Neural progenitor cell (in vitro differentiated cells): ENCODE data around the gene TEKT3. TPM values are rescaled to one million over a fixed set of nuclear protein-coding genes. Genes with fewer than 3 reads are reported as not detected.
A peak's percentile ranks its signal among the peaks of the same experiment; 100 is the strongest.

Experiments
- DNase-seq: peaks from one replicate; pipeline ENCODE4 v3.0.0-alpha.2; 2016; ENCODE audit warnings: low spot score
- H2AFZ ChIP-seq: fragments of 200-600 bp; sonication (generic); replicated peaks from 2 replicates; pipeline ENCODE4 v1.6.1; 2016; ENCODE audit warnings: antibody characterized with exemption
- H3F3A ChIP-seq: fragments of 200-600 bp; sonication (generic); 2 replicates; pipeline ENCODE4 v1.6.1; 2016; ENCODE audit warnings: antibody characterized with exemption, low read depth
- H3K27ac ChIP-seq: fragments of 200-600 bp; sonication (generic); 2 replicates; pipeline ENCODE4 v1.5.1; 2016; ENCODE audit warnings: mild to moderate bottlenecking
- H3K27me3 ChIP-seq: fragments of 200-600 bp; sonication (generic); 2 replicates; pipeline ENCODE4 v1.6.1; 2016; ENCODE audit warnings: mild to moderate bottlenecking, moderate library complexity
- H3K36me3 ChIP-seq: fragments of 200-600 bp; sonication (generic); 2 replicates; pipeline ENCODE4 v1.5.1; 2016
- H3K4me1 ChIP-seq: fragments of 200-600 bp; sonication (generic); 2 replicates; pipeline ENCODE4 v1.6.1; 2016; ENCODE audit warnings: mixed run types
- H3K4me2 ChIP-seq: fragments of 200-600 bp; sonication (generic); 2 replicates; pipeline ENCODE4 v1.6.1; 2016
- H3K4me3 ChIP-seq: fragments of 200-600 bp; sonication (generic); 2 replicates; pipeline ENCODE4 v1.5.1; 2016
- H3K79me2 ChIP-seq: fragments of 200-600 bp; sonication (generic); 2 replicates; pipeline ENCODE4 v1.6.1; 2016; ENCODE audit warnings: low read depth
- H3K9ac ChIP-seq: fragments of 200-600 bp; sonication (generic); 2 replicates; pipeline ENCODE4 v1.6.1; 2016
- H3K9me3 ChIP-seq: fragments of 200-600 bp; sonication (generic); 2 replicates; pipeline ENCODE4 v1.5.1; 2016; ENCODE audit warnings: low read depth
- H4K20me1 ChIP-seq: fragments of 200-600 bp; sonication (generic); 2 replicates; pipeline ENCODE4 v1.6.1; 2016; ENCODE audit warnings: low read depth
- H3K27ac Mint-ChIP-seq: 3 replicates; pipeline ENCODE4 v1.8.0; 2021; ENCODE audit warnings: mixed read lengths
- H3K27me3 Mint-ChIP-seq: 2 replicates; pipeline ENCODE4 v1.8.0; 2022; ENCODE audit warnings: low read depth, mild to moderate bottlenecking, inconsistent platforms, moderate library complexity, mixed read lengths; ENCODE audit not compliant: insufficient read depth
- H3K36me3 Mint-ChIP-seq: 3 replicates; pipeline ENCODE4 v1.8.0; 2021; ENCODE audit warnings: mixed read lengths
- H3K4me1 Mint-ChIP-seq: 3 replicates; pipeline ENCODE4 v1.8.0; 2021; ENCODE audit warnings: mixed read lengths
- H3K4me3 Mint-ChIP-seq: 3 replicates; pipeline ENCODE4 v1.8.0; 2021; ENCODE audit warnings: mild to moderate bottlenecking, moderate library complexity, mixed read lengths
- H3K9me3 Mint-ChIP-seq: 3 replicates; pipeline ENCODE4 v1.8.0; 2020; ENCODE audit warnings: mixed read lengths
- CTCF ChIP-seq: fragments of 200-600 bp; sonication (generic); IDR thresholded peaks from 2 replicates; pipeline ENCODE4 v1.5.1; 2017; ENCODE audit warnings: antibody characterized with exemption, mild to moderate bottlenecking
- EZH2 ChIP-seq: fragments of 200-600 bp; sonication (generic); IDR thresholded peaks from 2 replicates; pipeline ENCODE4 v1.6.1; 2017; ENCODE audit warnings: antibody characterized with exemption, mild to moderate bottlenecking, moderate library complexity
- EZH2phosphoT487 ChIP-seq: fragments of 200-600 bp; sonication (generic); IDR thresholded peaks from 2 replicates; pipeline ENCODE4 v1.6.1; 2017; ENCODE audit warnings: antibody characterized with exemption
- total RNA-seq: library from RNA; depleted of rRNA; stranded (reverse); fragments of >200 nt; gene quantifications from 2 replicates; pipeline ENCODE4 v1.2.3, GENCODE V29; 2015; ENCODE audit warnings: low replicate concordance

The TEKT3 gene
- total RNA-seq, 1 donor from 2014 or later, result 0.97 TPM

- Mint-ChIP-seq H3K27ac (no peak overlapping the region), H3K4me1 (no peaks in the 10 kb centered on the region), H3K27me3 (peaks cover 4% of the 10 kb centered on the region), H3K36me3 (no peaks in the 10 kb centered on the region), H3K4me3 (no peak overlapping the region), H3K9me3 (peaks cover 3% of the 10 kb centered on the region)
- H3K9me3 ChIP-seq, result no peaks in the 10 kb centered on the region
- no peak overlapping the region for H3K27ac ChIP-seq
- peaks cover 12% of the 10 kb centered on the region for H3K27me3 ChIP-seq
- H3K36me3 ChIP-seq, result no peaks in the 10 kb centered on the region
- H3K9ac ChIP-seq, result no peak overlapping the region
- H4K20me1 ChIP-seq, result no peaks in the 10 kb centered on the region
- no peaks in the 10 kb centered on the region for H3F3A ChIP-seq
- no peaks in the 10 kb centered on the region for H3K79me2 ChIP-seq
- no peak for DNase-seq
- H3K4me1 ChIP-seq, result no peaks in the 10 kb centered on the region
- H3K4me2 ChIP-seq, result no peak overlapping the region
- no peak overlapping the region for H2AFZ ChIP-seq
- H3K4me3 ChIP-seq, result no peak overlapping the region
- no peak for TF ChIP-seq EZH2
- TF ChIP-seq EZH2phosphoT487, result no peak
- TF ChIP-seq CTCF, result no peak
Measured at GRCh38 chr17:15335446-15335845, 6.0 kb downstream of the TEKT3 start.

GRCh38 chr17:15334266-15334665 lies 7.1 kb downstream of the TEKT3 start:
- no peaks in the 10 kb centered on the region for H3K27me3 Mint-ChIP-seq
- TF ChIP-seq EZH2phosphoT487 (no peak), EZH2 (no peak), CTCF (no peak)
- no peak overlapping the region for H3K27ac Mint-ChIP-seq

DNA sequence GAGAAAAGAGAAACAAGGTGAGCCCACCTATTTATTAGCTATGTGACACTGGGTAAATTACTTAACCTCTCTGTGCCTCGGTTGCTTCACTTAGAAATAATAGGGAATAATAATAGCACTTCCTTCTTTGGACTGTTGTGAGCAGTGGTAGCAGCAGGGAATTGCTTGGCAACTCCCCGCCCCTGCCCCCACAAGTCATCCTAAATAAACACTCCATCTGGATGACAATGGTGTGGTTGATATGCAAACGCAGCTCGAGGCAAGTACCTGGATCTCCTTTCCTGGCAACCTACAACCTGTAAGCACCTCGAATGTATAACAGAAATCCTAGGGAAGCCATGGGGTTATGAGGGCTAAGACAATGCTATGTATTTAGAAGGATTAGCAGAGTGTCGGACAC lies 9.1 kb downstream of the TEKT3 start:
- no peaks in the 10 kb centered on the region for H4K20me1 ChIP-seq
- H3K27ac Mint-ChIP-seq, result no peak overlapping the region
- no peak for DNase-seq
- H3K4me1 Mint-ChIP-seq, result no peaks in the 10 kb centered on the region
- no peak overlapping the region for H3K4me3 ChIP-seq
- H3K9me3 Mint-ChIP-seq, result peaks cover 3% of the 10 kb centered on the region
- H2AFZ ChIP-seq, result no peak overlapping the region
- H3K79me2 ChIP-seq, result no peaks in the 10 kb centered on the region
- no peaks in the 10 kb centered on the region for H3K4me1 ChIP-seq
- no peaks in the 10 kb centered on the region for H3K27me3 ChIP-seq
- no peaks in the 10 kb centered on the region for H3K36me3 ChIP-seq
- no peak overlapping the region for H3K4me3 Mint-ChIP-seq
- no peaks in the 10 kb centered on the region for H3K9me3 ChIP-seq
- H3K9ac ChIP-seq, result no peak overlapping the region
- H3K36me3 Mint-ChIP-seq, result no peaks in the 10 kb centered on the region
- TF ChIP-seq EZH2phosphoT487 (no peak), CTCF (no peak), EZH2 (no peak)
- H3K4me2 ChIP-seq, result peak overlapping the region; percentile 49
- H3F3A ChIP-seq, result no peaks in the 10 kb centered on the region
- H3K27ac ChIP-seq, result no peak overlapping the region
- H3K27me3 Mint-ChIP-seq, result no peaks in the 10 kb centered on the region

More at GRCh38 chr17:15334266-15334665, 7.1 kb downstream of the TEKT3 start:
- no peaks in the 10 kb centered on the region for H3K79me2 ChIP-seq
- no peak overlapping the region for H3K4me3 Mint-ChIP-seq
- H3K4me1 Mint-ChIP-seq, result no peaks in the 10 kb centered on the region
- no peaks in the 10 kb centered on the region for H3K9me3 ChIP-seq
- no peaks in the 10 kb centered on the region for H3K36me3 Mint-ChIP-seq
- H3F3A ChIP-seq, result no peaks in the 10 kb centered on the region
- H3K27me3 ChIP-seq, result peaks cover under 1% of the 10 kb centered on the region
- H3K9me3 Mint-ChIP-seq, result peaks cover 3% of the 10 kb centered on the region
- H3K27ac ChIP-seq, result no peak overlapping the region
- no peaks in the 10 kb centered on the region for H3K36me3 ChIP-seq
- no peak overlapping the region for H2AFZ ChIP-seq
- H4K20me1 ChIP-seq, result no peaks in the 10 kb centered on the region
- no peak overlapping the region for H3K4me3 ChIP-seq
- no peak for DNase-seq
- H3K9ac ChIP-seq, result no peak overlapping the region
- no peaks in the 10 kb centered on the region for H3K4me1 ChIP-seq
- no peak overlapping the region for H3K4me2 ChIP-seq
